Measurements from ENCODE around the gene DDX20.

DDX20 gene

GRCh38 chr1:111792249-111792648 is 36.5 kb downstream of the DDX20 start:
- TF ChIP-seq RAD21 (IDR thresholded peaks at IDR 0.05; ENCODE audit: low read depth), result no peak
- TF ChIP-seq, protein P1, sequence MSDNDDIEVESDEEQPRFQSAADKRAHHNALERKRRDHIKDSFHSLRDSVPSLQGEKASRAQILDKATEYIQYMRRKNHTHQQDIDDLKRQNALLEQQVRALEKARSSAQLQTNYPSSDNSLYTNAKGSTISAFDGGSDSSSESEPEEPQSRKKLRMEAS (IDR thresholded peaks at IDR 0.05), result no peak
- TF ChIP-seq YY1 (IDR thresholded peaks at IDR 0.05; ENCODE audit: low read depth), result no peak
- no peak for TF ChIP-seq NFIC (IDR thresholded peaks at IDR 0.05)
- TF ChIP-seq ZBTB7A (IDR thresholded peaks at IDR 0.05; ENCODE audit: low read depth), result no peak
- TF ChIP-seq TEAD4 (IDR thresholded peaks at IDR 0.05), result no peak
- TF ChIP-seq EGR1 (IDR thresholded peaks at IDR 0.05), result no peak
- TF ChIP-seq REST (IDR thresholded peaks at IDR 0.05; ENCODE audit: low read depth), result no peak
- TF ChIP-seq, protein P2, sequence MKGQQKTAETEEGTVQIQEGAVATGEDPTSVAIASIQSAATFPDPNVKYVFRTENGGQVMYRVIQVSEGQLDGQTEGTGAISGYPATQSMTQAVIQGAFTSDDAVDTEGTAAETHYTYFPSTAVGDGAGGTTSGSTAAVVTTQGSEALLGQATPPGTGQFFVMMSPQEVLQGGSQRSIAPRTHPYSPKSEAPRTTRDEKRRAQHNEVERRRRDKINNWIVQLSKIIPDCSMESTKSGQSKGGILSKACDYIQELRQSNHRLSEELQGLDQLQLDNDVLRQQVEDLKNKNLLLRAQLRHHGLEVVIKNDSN (IDR thresholded peaks at IDR 0.05), result no peak
- TF ChIP-seq CREB1 (IDR thresholded peaks at IDR 0.05; ENCODE audit: low read depth), result no peak
- TF ChIP-seq CEBPB (IDR thresholded peaks at IDR 0.05), result no peak
- TF ChIP-seq FOXM1 (IDR thresholded peaks at IDR 0.05; ENCODE audit: borderline replicate concordance, low read depth), result no peak
- no peak for TF ChIP-seq TCF12 (IDR thresholded peaks at IDR 0.05; ENCODE audit: low read depth)
- TF ChIP-seq TAF1 (IDR thresholded peaks at IDR 0.05; ENCODE audit: low read depth), result no peak
- no peak for TF ChIP-seq EP300 (IDR thresholded peaks at IDR 0.05; ENCODE audit: borderline replicate concordance)

- no peak for TF ChIP-seq EP300 (IDR thresholded peaks at IDR 0.05; ENCODE audit: borderline replicate concordance)
- TF ChIP-seq, protein P1 (IDR thresholded peaks at IDR 0.05), result no peak
- no peak for TF ChIP-seq CEBPB (IDR thresholded peaks at IDR 0.05)
- no peak for TF ChIP-seq CREB1 (IDR thresholded peaks at IDR 0.05; ENCODE audit: low read depth)
- TF ChIP-seq FOXM1 (IDR thresholded peaks at IDR 0.05; ENCODE audit: borderline replicate concordance, low read depth), result no peak
- TF ChIP-seq YY1 (IDR thresholded peaks at IDR 0.05; ENCODE audit: low read depth), result no peak
- TF ChIP-seq, protein P2 (IDR thresholded peaks at IDR 0.05), result no peak
- TF ChIP-seq TEAD4 (IDR thresholded peaks at IDR 0.05), result no peak
- TF ChIP-seq EGR1 (IDR thresholded peaks at IDR 0.05), result no peak
- TF ChIP-seq NFIC (IDR thresholded peaks at IDR 0.05), result no peak
Observed at GRCh38 chr1:111793923-111794322, 38.2 kb downstream of the DDX20 start.

DNA sequence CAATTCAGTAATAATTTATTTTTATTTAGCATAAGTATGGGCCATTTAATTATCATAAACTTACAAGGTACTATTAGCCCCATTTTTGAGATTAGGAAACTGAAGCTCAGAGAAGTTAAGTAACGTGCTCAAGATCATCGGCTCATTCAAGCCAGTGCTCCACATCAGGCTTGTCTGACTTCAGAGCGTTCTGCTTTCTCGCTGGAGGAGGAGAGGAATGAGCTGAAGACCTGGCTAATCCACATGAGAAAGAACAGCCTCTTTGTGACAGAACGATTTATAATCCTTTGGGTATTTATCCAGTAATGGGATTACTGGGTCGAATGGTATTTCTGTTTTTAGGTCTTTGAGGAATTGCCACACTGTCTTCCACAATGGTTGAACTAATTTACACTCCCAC is 39.7 kb downstream of the DDX20 start:
- no peak for TF ChIP-seq REST (IDR thresholded peaks at IDR 0.05; ENCODE audit: low read depth)
- TF ChIP-seq, protein P1 (IDR thresholded peaks at IDR 0.05), result no peak
- TF ChIP-seq, protein P2 (IDR thresholded peaks at IDR 0.05), result no peak
- TF ChIP-seq EGR1 (IDR thresholded peaks at IDR 0.05), result no peak
- no peak for TF ChIP-seq TCF12 (IDR thresholded peaks at IDR 0.05; ENCODE audit: low read depth)
- no peak for TF ChIP-seq FOXM1 (IDR thresholded peaks at IDR 0.05; ENCODE audit: borderline replicate concordance, low read depth)
- no peak for TF ChIP-seq EP300 (IDR thresholded peaks at IDR 0.05; ENCODE audit: borderline replicate concordance)
- TF ChIP-seq ZBTB7A (IDR thresholded peaks at IDR 0.05; ENCODE audit: low read depth), result no peak
- no peak for TF ChIP-seq YY1 (IDR thresholded peaks at IDR 0.05; ENCODE audit: low read depth)
- no peak for TF ChIP-seq CEBPB (IDR thresholded peaks at IDR 0.05)
- no peak for TF ChIP-seq TAF1 (IDR thresholded peaks at IDR 0.05; ENCODE audit: low read depth)
- no peak for TF ChIP-seq TEAD4 (IDR thresholded peaks at IDR 0.05)
- no peak for TF ChIP-seq NFIC (IDR thresholded peaks at IDR 0.05)
- TF ChIP-seq RAD21 (IDR thresholded peaks at IDR 0.05; ENCODE audit: low read depth), result no peak
- TF ChIP-seq CREB1 (IDR thresholded peaks at IDR 0.05; ENCODE audit: low read depth), result no peak

- TF ChIP-seq CREB1 (IDR thresholded peaks at IDR 0.05; ENCODE audit: low read depth) (no peak), FOXM1 (IDR thresholded peaks at IDR 0.05; ENCODE audit: borderline replicate concordance, low read depth) (no peak), YY1 (IDR thresholded peaks at IDR 0.05; ENCODE audit: low read depth) (no peak), RAD21 (IDR thresholded peaks at IDR 0.05; ENCODE audit: low read depth) (no peak), TEAD4 (IDR thresholded peaks at IDR 0.05) (no peak), TCF12 (IDR thresholded peaks at IDR 0.05; ENCODE audit: low read depth) (no peak), EP300 (IDR thresholded peaks at IDR 0.05; ENCODE audit: borderline replicate concordance) (no peak), NFIC (IDR thresholded peaks at IDR 0.05) (no peak), TAF1 (IDR thresholded peaks at IDR 0.05; ENCODE audit: low read depth) (no peak), CEBPB (IDR thresholded peaks at IDR 0.05) (no peak), EGR1 (IDR thresholded peaks at IDR 0.05) (no peak)
- TF ChIP-seq, protein P2 (IDR thresholded peaks at IDR 0.05), result no peak
Observed at GRCh38 chr1:111798580-111798979, 42.9 kb downstream of the DDX20 start.
